Testis (tissue), 3 donors: Measurements from ENCODE around the gene FRMD8. TPM values are rescaled to one million over a fixed set of nuclear protein-coding genes. Genes with fewer than 3 reads are reported as not detected.

Experiments used
- DNase-seq: peaks from one replicate; pipeline ENCODE4 v3.0.0-alpha.2; 2019
- H3K27ac ChIP-seq, 2 donors: fragments of 200-600 bp; sonication (generic); one replicate each; pipeline ENCODE4 v1.5.1; 2019
- H3K27me3 ChIP-seq: fragments of 200-600 bp; sonication (generic); one replicate; pipeline ENCODE4 v1.5.1; 2019
- H3K36me3 ChIP-seq: fragments of 200-600 bp; sonication (generic); one replicate; pipeline ENCODE4 v1.5.1; 2017; ENCODE audit warnings: low read depth; ENCODE audit errors: missing control alignments
- H3K4me1 ChIP-seq: fragments of 200-600 bp; sonication (generic); one replicate; pipeline ENCODE4 v1.5.1; 2019
- H3K4me3 ChIP-seq, 2 donors: fragments of 200-600 bp; sonication (generic); one replicate each; pipeline ENCODE4 v1.5.1; 2017 to 2019
- H3K9me3 ChIP-seq: fragments of 200-600 bp; sonication (generic); one replicate; pipeline ENCODE4 v1.5.1; 2017
- CTCF ChIP-seq, 3 experiments: fragments of 450-650 bp in 2 of 3; fragments of 200-600 bp in 1 of 3; sonication (generic) in 1 of 3; IDR thresholded peaks; one replicate each; pipeline ENCODE4 v1.5.1; 2016 to 2019; ENCODE audit warnings: antibody characterized with exemption in 3 of 3, mild to moderate bottlenecking in 2 of 3, moderate library complexity in 1 of 3
- POLR2A ChIP-seq: fragments of 450-650 bp; IDR thresholded peaks from one replicate; pipeline ENCODE4 v1.6.1; 2017; ENCODE audit warnings: antibody characterized with exemption, mild to moderate bottlenecking, moderate library complexity
- WGBS, 2 donors: methylation state at CpG; one replicate each; pipeline ENCODE4 v1.1.5; 2018; 5-methylcytosine and 5-hydroxymethylcytosine counted together
- intact Hi-C: fragments of 100-400 bp; cut with DNase I; formaldehyde crosslinking; loops from one replicate; pipeline ENCODE4 v1.15.1; 2023; ENCODE audit warnings: low total_unique reads
- polyA plus RNA-seq: library from polyadenylated mRNA; stranded (reverse); fragments of 350-450 nt; fragmentation: Illumina TruSeq; extraction: RNeasy Lipid Tissue Mini Kit (QIAGEN cat#74804); gene quantifications from one replicate; pipeline ENCODE4 v1.2.3, GENCODE V29; 2014; ENCODE audit warnings: low read depth, low replicate concordance; ENCODE audit not compliant: insufficient read depth
- total RNA-seq, 2 donors: library from RNA; depleted of rRNA; stranded (reverse); fragments of >200 nt; gene quantifications; one replicate each; pipeline ENCODE4 v1.2.3, GENCODE V29; 2016

FRMD8 gene
- total and polyA plus RNA-seq, 3 donors from 2014 or later, result 31.4 to 118 (median 92.5) TPM

DNA sequence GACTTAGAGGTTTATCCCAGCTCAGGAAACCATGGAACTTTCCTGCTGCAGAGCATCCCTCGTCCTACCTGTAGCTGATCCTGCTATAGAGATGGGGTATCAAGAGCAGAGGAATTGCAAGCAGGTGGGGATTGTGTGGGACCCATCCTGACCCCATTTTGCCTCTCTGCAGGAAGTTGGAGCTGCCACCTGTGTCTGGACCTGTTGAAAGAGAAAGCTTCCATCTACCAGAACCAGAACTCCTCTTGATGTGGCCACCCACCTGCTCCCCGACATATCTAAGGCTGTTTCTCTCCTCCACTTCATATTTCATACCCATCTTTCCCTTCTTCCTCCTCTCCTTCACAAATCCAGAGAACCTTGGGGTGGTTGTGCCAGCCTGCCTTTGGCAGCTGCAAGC, 34.9 kb upstream of the FRMD8 start:
- H3K4me3 ChIP-seq, result no peak overlapping the region
- H3K36me3 ChIP-seq, result no peaks in the 10 kb centered on the region
- no peaks in the 10 kb centered on the region for H3K9me3 ChIP-seq
- no peak overlapping the region for H3K27ac ChIP-seq
- no peaks in the 10 kb centered on the region for H3K27me3 ChIP-seq
- WGBS, 2 donors, result 91 to 100% methylated on average over 1 to 2 of the region's 2 CpGs
- intact Hi-C loops, result no loop called here
- no peak for DNase-seq
- peaks cover 10% of the 10 kb centered on the region for H3K4me1 ChIP-seq
- TF ChIP-seq POLR2A (no peak), CTCF (IDR thresholded peaks at IDR 0.05) (no peak)

DNA sequence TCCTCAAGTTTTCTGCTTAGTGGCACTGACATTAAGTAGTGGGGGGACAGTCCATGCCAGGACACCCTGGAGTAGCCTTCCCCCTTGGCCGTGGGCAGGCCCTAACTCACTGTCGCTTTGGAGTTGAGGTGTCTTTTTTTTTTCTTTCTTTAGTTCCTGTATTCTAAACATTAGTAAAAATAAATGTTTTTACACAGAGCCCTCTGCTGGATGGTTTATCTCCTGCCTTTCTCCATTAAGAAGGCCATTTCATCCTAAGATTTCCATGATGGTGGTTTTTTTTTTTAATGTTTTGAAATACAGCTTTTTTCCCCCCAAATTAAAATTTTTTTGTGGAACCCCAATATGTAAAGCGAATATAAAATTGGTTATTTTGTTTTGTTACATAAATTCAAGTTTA, 33.7 kb upstream of the FRMD8 start:
- Histone ChIP-seq H3K36me3 (no peaks in the 10 kb centered on the region), H3K27me3 (no peaks in the 10 kb centered on the region), H3K4me1 (peaks cover 23% of the 10 kb centered on the region), H3K27ac (no peak overlapping the region), H3K4me3 (no peak overlapping the region), H3K9me3 (no peaks in the 10 kb centered on the region)
- TF ChIP-seq CTCF (IDR thresholded peaks at IDR 0.05), result peak in 2 of 3 experiments; percentile 15 to 21
- TF ChIP-seq POLR2A, result no peak
- 85 to 89% methylated on average over 3 of the region's 3 CpGs for WGBS, 2 donors
- intact Hi-C loops, result no loop called here
- DNase-seq, result no peak

- no peak for TF ChIP-seq CTCF (IDR thresholded peaks at IDR 0.05)
- TF ChIP-seq POLR2A, result no peak
- DNase-seq, result no peak
- Histone ChIP-seq H3K9me3 (no peaks in the 10 kb centered on the region), H3K36me3 (no peaks in the 10 kb centered on the region), H3K27me3 (no peaks in the 10 kb centered on the region), H3K4me3 (peak overlapping the region in 1 of 2 donors; percentile 65), H3K4me1 (peaks cover 29% of the 10 kb centered on the region), H3K27ac (peak overlapping the region in 1 of 2 donors; percentile 68)
- WGBS, 2 donors, result 44 to 66% methylated on average over 7 of the region's 7 CpGs
- intact Hi-C loops, result no loop called here
Observed at GRCh38 chr11:65353376-65353775, 33.1 kb upstream of the FRMD8 start.

DNA sequence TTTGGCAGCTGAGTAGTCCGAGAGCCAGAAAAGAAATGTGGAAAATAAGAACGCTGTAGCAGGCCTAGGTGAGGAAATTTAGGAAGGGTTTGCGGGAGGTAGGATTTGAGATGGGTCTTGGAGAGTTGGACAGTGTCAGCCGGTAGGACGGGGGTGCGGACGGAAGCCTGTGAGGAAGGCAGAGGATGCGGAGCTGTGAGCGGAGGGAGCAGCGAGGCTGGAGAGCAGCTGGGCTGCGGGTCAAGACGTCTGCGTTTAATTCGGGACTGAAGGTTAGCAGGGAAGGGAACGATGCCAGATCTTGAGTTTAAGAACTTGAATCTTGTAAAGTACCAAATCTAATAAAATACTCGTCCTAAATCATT, 32.6 kb upstream of the FRMD8 start:
- no peaks in the 10 kb centered on the region for H3K27me3 ChIP-seq
- no peaks in the 10 kb centered on the region for H3K9me3 ChIP-seq
- H3K4me3 ChIP-seq, result peak overlapping the region; percentile 64 to 65
- no peaks in the 10 kb centered on the region for H3K36me3 ChIP-seq
- 3 to 12% methylated on average over 16 of the region's 16 CpGs for WGBS, 2 donors
- no peak for DNase-seq
- peak overlapping the region in 1 of 2 donors; percentile 68 for H3K27ac ChIP-seq
- intact Hi-C loops, result no loop called here
- TF ChIP-seq CTCF (IDR thresholded peaks at IDR 0.05), result no peak
- TF ChIP-seq POLR2A, result no peak
- H3K4me1 ChIP-seq, result peaks cover 30% of the 10 kb centered on the region

GRCh38 chr11:65354265-65355012, 32.0 kb upstream of the FRMD8 start, which contains the start of gene TIGD3:
TSS of gene TIGD3 (plus strand) at chr11:65354751. CDS start at chr11:65355809, 1,058 bp downstream.
- DNase-seq, result peak; percentile 98
- TF ChIP-seq CTCF (IDR thresholded peaks at IDR 0.05) (no peak), POLR2A (no peak)
- intact Hi-C loops, result no loop called here
- no peaks in the 10 kb centered on the region for H3K27me3 ChIP-seq
- 0 to 1% methylated on average over 20 to 66 of the region's 79 CpGs for WGBS, 2 donors
- H3K4me1 ChIP-seq, result peaks cover 30% of the 10 kb centered on the region
- H3K27ac ChIP-seq, result peak within 1 kb of the TSS in 1 of 2 donors; percentile 68
- peak within 1 kb of the TSS; percentile 64 to 65 for H3K4me3 ChIP-seq
- no peaks in the 10 kb centered on the region for H3K9me3 ChIP-seq
- H3K36me3 ChIP-seq, result no peaks in the 10 kb centered on the region
